Endodermal cell (in vitro differentiated cells): ENCODE data around the gene FAM227B. TPM values are rescaled to one million over a fixed set of nuclear protein-coding genes. Genes with fewer than 3 reads are reported as not detected.

ENCODE experiments used
- DNase-seq: peaks from one replicate; pipeline ENCODE4 v3.0.0-alpha.2; 2017
- H3K27ac ChIP-seq: 2 replicates; pipeline ENCODE4 v1.5.1; 2013; ENCODE audit warnings: mild to moderate bottlenecking, low read depth, low read length, moderate library complexity
- H3K27me3 ChIP-seq: 2 replicates; pipeline ENCODE4 v1.6.1; 2013; ENCODE audit warnings: mild to moderate bottlenecking, low read length, moderate library complexity; ENCODE audit not compliant: insufficient read depth, control insufficient read depth, poor library complexity, severe bottlenecking
- H3K36me3 ChIP-seq: 2 replicates; pipeline ENCODE4 v1.7.0; 2013; ENCODE audit warnings: mild to moderate bottlenecking, low read length, moderate library complexity; ENCODE audit not compliant: control insufficient read depth, insufficient read depth
- H3K4me1 ChIP-seq: one replicate; pipeline ENCODE4 v1.7.0; 2013; ENCODE audit warnings: low read length; ENCODE audit not compliant: control insufficient read depth, insufficient read depth
- H3K4me3 ChIP-seq: 2 replicates; pipeline ENCODE4 v1.5.1; 2013; ENCODE audit warnings: mild to moderate bottlenecking, low read length, moderate library complexity
- H3K9ac ChIP-seq: 2 replicates; pipeline ENCODE4 v1.6.1; 2013; ENCODE audit warnings: mild to moderate bottlenecking, low read length, moderate library complexity; ENCODE audit not compliant: poor library complexity, severe bottlenecking; ENCODE audit errors: extremely low read depth
- H3K9me3 ChIP-seq: 2 replicates; pipeline ENCODE4 v1.6.1; 2013; ENCODE audit warnings: mild to moderate bottlenecking, low read length, moderate library complexity; ENCODE audit not compliant: control insufficient read depth
- H3K27ac Mint-ChIP-seq: 2 replicates; pipeline ENCODE4 v1.8.0; 2020; ENCODE audit warnings: mixed read lengths
- H3K27me3 Mint-ChIP-seq: 2 replicates; pipeline ENCODE4 v1.8.0; 2021; ENCODE audit warnings: mild to moderate bottlenecking, mixed read lengths; ENCODE audit not compliant: insufficient read depth
- H3K36me3 Mint-ChIP-seq: 2 replicates; pipeline ENCODE4 v1.8.0; 2020; ENCODE audit warnings: low read depth, mixed read lengths
- H3K4me1 Mint-ChIP-seq: 2 replicates; pipeline ENCODE4 v1.8.0; 2020; ENCODE audit warnings: mixed read lengths
- H3K4me3 Mint-ChIP-seq: 2 replicates; pipeline ENCODE4 v1.8.0; 2020; ENCODE audit warnings: mild to moderate bottlenecking, moderate library complexity, mixed read lengths
- H3K9me3 Mint-ChIP-seq: 2 replicates; pipeline ENCODE4 v1.8.0; 2020; ENCODE audit warnings: mild to moderate bottlenecking, mixed read lengths
- CTCF ChIP-seq: fragments of 200-600 bp; sonication (generic); conservative IDR thresholded peaks from 2 replicates; pipeline ENCODE4 v1.5.0; 2021; ENCODE audit warnings: antibody characterized with exemption, mild to moderate bottlenecking
- WGBS, 2 experiments: methylation state at CpG; one replicate each; pipeline versions ENCODE4 v1.1.5 to v1.1.7; 2013; ENCODE audit warnings: missing lambda C conversion rate in 2 of 2, mixed read lengths in 1 of 2; ENCODE audit not compliant: insufficient coverage in 1 of 2, insufficient read length in 1 of 2; 5-methylcytosine and 5-hydroxymethylcytosine counted together
- total RNA-seq, 2 donors: library from RNA; stranded (reverse); fragmentation: NEBNext Ultra II Directional in 1 of 2; extraction: Animal tissue kit (Norgen Biotek cat#: 25700) in 1 of 2; gene quantifications; 2 replicates in 1 of 2; 3 replicates in 1 of 2; pipeline ENCODE4 v1.2.1, GENCODE V29; 2021

FAM227B gene
- total RNA-seq, 2 donors from 2014 or later, result 7.5 to 8.5 TPM

- Histone ChIP-seq H3K4me3 (no peak overlapping the region), H3K4me1 (no peaks in the 10 kb centered on the region), H3K36me3 (no peaks in the 10 kb centered on the region), H3K27ac (no peak overlapping the region), H3K9ac (no peak overlapping the region), H3K9me3 (no peaks in the 10 kb centered on the region), H3K27me3 (no peaks in the 10 kb centered on the region)
- peaks cover 8% of the 10 kb centered on the region for H3K4me1 Mint-ChIP-seq
- TF ChIP-seq CTCF, result no peak
- 92% methylated on average over 1 of the region's 1 CpG; no CpG with 5 or more reads in 1 of the 2 experiments for WGBS, 2 experiments
- no peak overlapping the region for H3K27ac Mint-ChIP-seq
- H3K4me3 Mint-ChIP-seq, result no peak overlapping the region
- H3K27me3 Mint-ChIP-seq, result no peaks in the 10 kb centered on the region
- no peak for DNase-seq
- no peaks in the 10 kb centered on the region for H3K9me3 Mint-ChIP-seq
- H3K36me3 Mint-ChIP-seq, result no peaks in the 10 kb centered on the region
Measured at GRCh38 chr15:49435174-49435573, 185.4 kb downstream of the FAM227B start.

- Histone ChIP-seq H3K9me3 (no peaks in the 10 kb centered on the region), H3K27ac (no peak overlapping the region)
- 90% methylated on average over 1 of the region's 1 CpG; no CpG with 5 or more reads in 1 of the 2 experiments for WGBS, 2 experiments
Measured at GRCh38 chr15:49430046-49430445, 190.6 kb downstream of the FAM227B start.

GRCh38 chr15:49428409-49429095 lies 192.1 kb downstream of the FAM227B start:
- H3K4me3 Mint-ChIP-seq, result no peak overlapping the region
- TF ChIP-seq CTCF, result no peak
- no peaks in the 10 kb centered on the region for H3K9me3 ChIP-seq
- no peak overlapping the region for H3K27ac Mint-ChIP-seq
- no peak overlapping the region for H3K4me3 ChIP-seq
- no peaks in the 10 kb centered on the region for H3K36me3 ChIP-seq
- no peaks in the 10 kb centered on the region for H3K9me3 Mint-ChIP-seq
- DNase-seq, result no peak
- H3K27me3 Mint-ChIP-seq, result no peaks in the 10 kb centered on the region
- no peaks in the 10 kb centered on the region for H3K4me1 Mint-ChIP-seq
- H3K9ac ChIP-seq, result no peak overlapping the region
- H3K27me3 ChIP-seq, result no peaks in the 10 kb centered on the region
- no peaks in the 10 kb centered on the region for H3K36me3 Mint-ChIP-seq
- H3K27ac ChIP-seq, result no peak overlapping the region
- peaks cover 6% of the 10 kb centered on the region for H3K4me1 ChIP-seq
- 93 to 100% methylated on average over 3 to 5 of the region's 5 CpGs for WGBS, 2 experiments

More at GRCh38 chr15:49430046-49430445, 190.6 kb downstream of the FAM227B start:
- H3K4me3 Mint-ChIP-seq, result no peak overlapping the region
- H3K4me1 Mint-ChIP-seq, result no peaks in the 10 kb centered on the region
- no peak overlapping the region for H3K9ac ChIP-seq
- H3K4me1 ChIP-seq, result no peaks in the 10 kb centered on the region
- DNase-seq, result no peak
- no peaks in the 10 kb centered on the region for H3K9me3 Mint-ChIP-seq
- no peak for TF ChIP-seq CTCF
- H3K4me3 ChIP-seq, result no peak overlapping the region
- no peaks in the 10 kb centered on the region for H3K27me3 Mint-ChIP-seq
- H3K36me3 Mint-ChIP-seq, result no peaks in the 10 kb centered on the region
- H3K36me3 ChIP-seq, result no peaks in the 10 kb centered on the region
- H3K27ac Mint-ChIP-seq, result no peak overlapping the region
- H3K27me3 ChIP-seq, result no peaks in the 10 kb centered on the region
